B cell (primary cell): ENCODE results near the gene FGFR1OP2.
A peak's percentile ranks its signal among the peaks of the same experiment; 100 is the strongest.

Source experiments
- EZH2 ChIP-seq: IDR thresholded peaks from 2 replicates; pipeline ENCODE4 v1.6.1; 2012; ENCODE audit warnings: borderline replicate concordance, low read depth, mild to moderate bottlenecking, moderate library complexity, low read length; ENCODE audit not compliant: insufficient read depth, poor library complexity, severe bottlenecking
- TF ChIP-seq, protein P1 (sequence below): fragments of 200-600 bp; IDR thresholded peaks from one replicate; pipeline ENCODE4 v1.8.0; 2022; ENCODE audit warnings: antibody characterized with exemption, mild to moderate bottlenecking

DNA sequence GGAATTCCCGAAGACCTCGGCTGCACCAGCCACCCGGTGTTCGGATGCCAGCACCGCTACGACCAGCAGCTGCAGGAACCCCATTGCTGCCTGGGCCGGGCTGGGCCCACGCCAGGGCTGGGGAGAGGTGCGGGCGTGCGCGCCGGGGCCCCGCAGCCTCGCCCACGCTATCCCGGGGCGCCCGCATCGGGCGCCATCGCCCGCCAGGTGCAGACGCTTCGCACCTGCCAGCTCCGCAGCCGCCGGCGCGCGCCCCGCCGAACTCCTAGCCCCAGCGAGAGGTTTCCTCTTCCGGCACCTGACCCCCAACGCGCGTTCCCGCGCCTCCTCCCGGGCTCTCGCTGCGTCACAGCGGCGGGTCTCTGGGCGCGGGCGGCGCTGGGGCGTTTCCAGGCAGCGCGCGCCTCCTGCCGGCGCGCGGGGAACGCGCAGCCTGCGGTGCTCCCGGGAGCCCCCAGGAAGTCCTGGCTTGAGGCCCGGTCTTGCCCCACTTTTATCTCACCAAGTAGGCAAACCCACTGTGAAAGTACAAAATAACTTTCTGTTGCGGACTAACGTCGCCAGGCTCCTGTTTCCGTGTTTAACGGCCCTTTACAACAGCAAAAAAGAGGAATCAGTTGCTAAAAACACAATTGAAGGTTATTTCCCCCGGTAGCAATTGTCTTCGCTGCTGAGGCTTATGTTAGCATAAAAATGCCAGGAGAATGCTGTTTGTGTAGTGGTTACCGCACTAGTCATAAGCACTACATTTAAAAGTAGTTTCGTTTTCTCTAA, 76.0 kb downstream of the FGFR1OP2 start, which contains the start of gene TM7SF3:
- TF ChIP-seq, protein P1, sequence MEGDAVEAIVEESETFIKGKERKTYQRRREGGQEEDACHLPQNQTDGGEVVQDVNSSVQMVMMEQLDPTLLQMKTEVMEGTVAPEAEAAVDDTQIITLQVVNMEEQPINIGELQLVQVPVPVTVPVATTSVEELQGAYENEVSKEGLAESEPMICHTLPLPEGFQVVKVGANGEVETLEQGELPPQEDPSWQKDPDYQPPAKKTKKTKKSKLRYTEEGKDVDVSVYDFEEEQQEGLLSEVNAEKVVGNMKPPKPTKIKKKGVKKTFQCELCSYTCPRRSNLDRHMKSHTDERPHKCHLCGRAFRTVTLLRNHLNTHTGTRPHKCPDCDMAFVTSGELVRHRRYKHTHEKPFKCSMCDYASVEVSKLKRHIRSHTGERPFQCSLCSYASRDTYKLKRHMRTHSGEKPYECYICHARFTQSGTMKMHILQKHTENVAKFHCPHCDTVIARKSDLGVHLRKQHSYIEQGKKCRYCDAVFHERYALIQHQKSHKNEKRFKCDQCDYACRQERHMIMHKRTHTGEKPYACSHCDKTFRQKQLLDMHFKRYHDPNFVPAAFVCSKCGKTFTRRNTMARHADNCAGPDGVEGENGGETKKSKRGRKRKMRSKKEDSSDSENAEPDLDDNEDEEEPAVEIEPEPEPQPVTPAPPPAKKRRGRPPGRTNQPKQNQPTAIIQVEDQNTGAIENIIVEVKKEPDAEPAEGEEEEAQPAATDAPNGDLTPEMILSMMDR, result peak; percentile 92
- no peak for TF ChIP-seq EZH2
